Neutrophil (primary cell): Measurements from ENCODE around the gene SLC12A9.

ENCODE experiments used
- H3K27ac ChIP-seq: fragments of 200-600 bp; sonication (generic); 2 replicates; pipeline ENCODE4 v1.5.1; 2016; ENCODE audit warnings: mild to moderate bottlenecking, moderate library complexity
- H3K27me3 ChIP-seq: fragments of 200-600 bp; sonication (generic); 2 replicates; pipeline ENCODE4 v1.6.0; 2016; ENCODE audit warnings: mild to moderate bottlenecking
- H3K36me3 ChIP-seq: fragments of 200-600 bp; sonication (generic); 2 replicates; pipeline ENCODE4 v1.5.1; 2017
- H3K4me1 ChIP-seq, 2 experiments: fragments of 200-600 bp in 1 of 2; sonication (generic) in 1 of 2; 1 replicate in 1 of 2; 2 replicates in 1 of 2; pipeline versions ENCODE4 v1.5.1 to v1.6.1; 2013 to 2016; ENCODE audit warnings: low read depth in 1 of 2, low read length in 1 of 2, mild to moderate bottlenecking in 1 of 2, moderate library complexity in 1 of 2; ENCODE audit not compliant: control insufficient read depth in 1 of 2, insufficient read depth in 1 of 2
- H3K4me3 ChIP-seq, 2 experiments: fragments of 200-600 bp in 1 of 2; sonication (generic) in 1 of 2; 1 replicate in 1 of 2; 2 replicates in 1 of 2; pipeline ENCODE4 v1.5.1; 2013 to 2016; ENCODE audit warnings: low read depth in 1 of 2, low read length in 1 of 2, mild to moderate bottlenecking in 1 of 2, moderate library complexity in 1 of 2
- H3K9me3 ChIP-seq: fragments of 200-600 bp; sonication (generic); 2 replicates; pipeline ENCODE4 v1.5.1; 2016
- CTCF ChIP-seq: fragments of 200-600 bp; sonication (generic); IDR thresholded peaks from 2 replicates; pipeline ENCODE4 v1.5.1; 2016; ENCODE audit warnings: antibody characterized with exemption

The SLC12A9 gene

GRCh38 chr7:100818825-100819224 lies 33.7 kb upstream of the SLC12A9 start:
- TF ChIP-seq CTCF, result no peak
- Histone ChIP-seq H3K27me3 (no peaks in the 10 kb centered on the region), H3K4me1 (peaks cover 10 to 15% of the 10 kb centered on the region in 2 experiments), H3K27ac (no peak overlapping the region), H3K9me3 (no peaks in the 10 kb centered on the region), H3K36me3 (peaks cover 32% of the 10 kb centered on the region), H3K4me3 (no peak overlapping the region)

- Histone ChIP-seq H3K27ac (no peak overlapping the region), H3K9me3 (no peaks in the 10 kb centered on the region), H3K4me1 (peaks cover 7 to 13% of the 10 kb centered on the region in 2 experiments), H3K36me3 (peaks cover 35% of the 10 kb centered on the region), H3K4me3 (no peak overlapping the region), H3K27me3 (no peaks in the 10 kb centered on the region)
- TF ChIP-seq CTCF, result no peak
These were observed 32.9 kb upstream of the SLC12A9 start for GRCh38 chr7:100819586-100819985.

- Histone ChIP-seq H3K4me3 (no peak overlapping the region), H3K9me3 (no peaks in the 10 kb centered on the region), H3K27ac (no peak overlapping the region), H3K4me1 (peaks cover 26 to 30% of the 10 kb centered on the region in 2 experiments), H3K27me3 (peaks cover 12% of the 10 kb centered on the region), H3K36me3 (peaks cover 35% of the 10 kb centered on the region)
- no peak for TF ChIP-seq CTCF
These were observed 30.0 kb upstream of the SLC12A9 start for GRCh38 chr7:100822236-100823139.

GRCh38 chr7:100823140-100823525 lies 29.4 kb upstream of the SLC12A9 start:
- Histone ChIP-seq H3K4me1 (peaks cover 32 to 36% of the 10 kb centered on the region in 2 experiments), H3K36me3 (peaks cover 35% of the 10 kb centered on the region), H3K27me3 (peaks cover 18% of the 10 kb centered on the region), H3K27ac (no peak overlapping the region), H3K4me3 (no peak overlapping the region), H3K9me3 (no peaks in the 10 kb centered on the region)
- TF ChIP-seq CTCF, result no peak

- Histone ChIP-seq H3K36me3 (peaks cover 35% of the 10 kb centered on the region), H3K4me1 (peaks cover 33 to 37% of the 10 kb centered on the region in 2 experiments), H3K27ac (no peak overlapping the region), H3K27me3 (peaks cover 22% of the 10 kb centered on the region), H3K9me3 (no peaks in the 10 kb centered on the region), H3K4me3 (no peak overlapping the region)
- no peak for TF ChIP-seq CTCF
These were observed 29.0 kb upstream of the SLC12A9 start for GRCh38 chr7:100823534-100823933.
